Fibroblast of lung (primary cell): Measurements from ENCODE around the gene PDLIM4.

Experiments
- EZH2 ChIP-seq: IDR thresholded peaks from 2 replicates; pipeline ENCODE4 v1.5.1; 2012; ENCODE audit warnings: low read length, control low read depth, mild to moderate bottlenecking; ENCODE audit errors: missing control alignments
- TF ChIP-seq, protein P1 (sequence below), 2 donors: IDR thresholded peaks in 1 of 2; conservative IDR thresholded peaks in 1 of 2; 1 replicate in 1 of 2; 2 replicates in 1 of 2; pipeline ENCODE4 v1.5.1; 2011 to 2012; ENCODE audit warnings: low read length in 2 of 2, control low read depth in 1 of 2, inconsistent platforms in 1 of 2, low read depth in 1 of 2, mild to moderate bottlenecking in 1 of 2

GRCh38 chr5:132224716-132225115 is 32.8 kb upstream of the PDLIM4 start:
- TF ChIP-seq, protein P1, sequence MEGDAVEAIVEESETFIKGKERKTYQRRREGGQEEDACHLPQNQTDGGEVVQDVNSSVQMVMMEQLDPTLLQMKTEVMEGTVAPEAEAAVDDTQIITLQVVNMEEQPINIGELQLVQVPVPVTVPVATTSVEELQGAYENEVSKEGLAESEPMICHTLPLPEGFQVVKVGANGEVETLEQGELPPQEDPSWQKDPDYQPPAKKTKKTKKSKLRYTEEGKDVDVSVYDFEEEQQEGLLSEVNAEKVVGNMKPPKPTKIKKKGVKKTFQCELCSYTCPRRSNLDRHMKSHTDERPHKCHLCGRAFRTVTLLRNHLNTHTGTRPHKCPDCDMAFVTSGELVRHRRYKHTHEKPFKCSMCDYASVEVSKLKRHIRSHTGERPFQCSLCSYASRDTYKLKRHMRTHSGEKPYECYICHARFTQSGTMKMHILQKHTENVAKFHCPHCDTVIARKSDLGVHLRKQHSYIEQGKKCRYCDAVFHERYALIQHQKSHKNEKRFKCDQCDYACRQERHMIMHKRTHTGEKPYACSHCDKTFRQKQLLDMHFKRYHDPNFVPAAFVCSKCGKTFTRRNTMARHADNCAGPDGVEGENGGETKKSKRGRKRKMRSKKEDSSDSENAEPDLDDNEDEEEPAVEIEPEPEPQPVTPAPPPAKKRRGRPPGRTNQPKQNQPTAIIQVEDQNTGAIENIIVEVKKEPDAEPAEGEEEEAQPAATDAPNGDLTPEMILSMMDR (conservative IDR thresholded peaks at IDR 0.05 in 1 of 2, IDR thresholded peaks at IDR 0.05 in 1 of 2; ENCODE audit: low read depth in 1 of 2, low read length in 2 of 2): no peak
- TF ChIP-seq EZH2: no peak
